NCI-H2196 treated with DMSO at 0.1 percent for 48 hours (cell line): ENCODE results near the gene ABCC8.

Source experiments
- DNase-seq: peaks from one replicate; lab custom pipeline; 2025; ENCODE audit not compliant: unreplicated experiment; lab: John Stamatoyannopoulos, UW

The ABCC8 gene

DNA sequence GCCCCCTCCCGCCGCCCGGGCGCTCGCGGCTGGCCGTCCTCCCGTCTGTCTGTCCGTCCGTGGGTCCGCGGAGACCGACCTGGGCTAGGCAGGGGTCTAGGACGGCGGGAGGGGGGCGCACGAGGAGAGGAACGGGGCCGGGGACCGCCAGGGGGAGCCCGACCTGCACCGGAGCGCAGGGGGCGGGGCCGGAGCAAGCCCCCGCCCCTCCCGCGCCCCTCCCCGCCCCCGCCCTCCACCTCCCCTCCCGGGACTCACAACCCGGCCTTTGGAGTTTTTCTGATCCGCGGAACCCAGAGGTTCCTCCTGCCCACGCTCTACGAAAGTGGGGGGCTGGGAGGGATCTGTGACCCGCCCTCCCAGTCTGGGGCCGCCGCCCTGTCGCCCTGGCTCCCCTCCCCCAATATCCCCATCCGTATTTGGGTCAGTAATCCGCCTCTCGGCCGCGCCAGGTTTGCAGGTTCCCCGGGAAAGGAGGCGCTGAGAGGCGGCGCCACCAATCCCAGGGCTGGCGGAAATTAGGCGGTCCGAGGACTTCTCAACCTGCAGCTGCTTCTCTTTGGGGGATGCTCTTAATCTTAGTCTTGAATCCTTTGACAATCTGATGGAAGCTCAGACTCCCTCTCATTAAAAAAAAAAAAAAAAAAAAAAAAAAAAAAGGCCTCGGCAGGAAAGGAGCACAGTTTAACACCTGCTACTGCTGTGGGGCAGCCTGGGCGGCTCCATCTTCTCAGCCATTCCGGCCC, 87.3 kb downstream of the ABCC8 start:
- peak; percentile 94 for DNase-seq

DNA sequence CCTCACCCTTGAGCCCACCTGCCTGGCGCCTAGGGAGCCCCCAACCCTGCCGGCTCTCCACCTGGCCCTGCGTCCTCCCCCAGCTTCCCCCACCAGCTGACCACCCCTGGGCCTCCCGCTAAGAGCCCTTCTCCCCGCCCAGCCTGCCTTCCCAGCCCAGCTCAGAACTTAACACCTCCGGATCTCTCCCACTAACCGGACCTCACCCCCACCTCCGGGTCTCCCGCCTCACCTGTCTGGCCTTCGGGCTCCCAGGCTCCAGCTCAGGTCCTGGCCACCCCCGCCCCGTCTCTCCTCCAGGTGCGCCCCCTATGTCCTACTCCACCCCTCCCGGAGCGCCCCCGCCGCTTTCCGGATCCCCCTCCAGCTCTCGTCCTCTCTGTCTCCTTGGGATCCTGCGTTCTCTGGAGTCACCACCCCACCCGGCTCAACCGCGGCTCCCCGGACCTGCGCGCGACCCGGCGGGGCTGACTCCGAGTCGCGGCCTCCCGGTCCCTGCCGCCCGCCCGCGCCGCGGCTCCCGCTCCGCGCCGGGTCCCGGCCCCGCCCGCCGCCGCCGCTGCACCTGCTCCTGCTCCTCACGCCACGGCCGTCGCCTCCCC, 87.9 kb downstream of the ABCC8 start, which contains the start of gene KCNJ11:
Gene KCNJ11 (minus strand): TSS at position 51 of the 602 bp plus-strand sequence. CDS start 568 bp downstream, outside the sequence.
- no peak for DNase-seq

DNA sequence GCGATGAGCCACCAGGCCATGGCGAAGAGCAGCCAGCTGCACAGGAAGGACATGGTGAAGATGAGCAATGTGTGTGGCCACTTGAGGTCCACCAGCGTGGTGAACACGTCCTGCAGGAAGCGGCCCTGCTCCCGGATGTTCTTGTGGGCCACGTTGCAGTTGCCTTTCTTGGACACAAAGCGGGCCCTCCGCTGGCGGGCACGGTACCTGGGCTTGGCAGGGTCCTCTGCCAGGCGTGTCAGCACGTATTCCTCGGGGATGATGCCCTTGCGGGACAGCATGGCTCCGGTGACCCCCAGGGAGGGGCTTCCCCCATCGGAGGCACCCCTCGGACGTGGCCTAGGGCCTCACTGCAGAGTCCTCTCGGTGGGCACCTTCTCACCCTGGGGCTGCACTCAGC, 88.8 kb downstream of the ABCC8 start:
- DNase-seq, result no peak

DNA sequence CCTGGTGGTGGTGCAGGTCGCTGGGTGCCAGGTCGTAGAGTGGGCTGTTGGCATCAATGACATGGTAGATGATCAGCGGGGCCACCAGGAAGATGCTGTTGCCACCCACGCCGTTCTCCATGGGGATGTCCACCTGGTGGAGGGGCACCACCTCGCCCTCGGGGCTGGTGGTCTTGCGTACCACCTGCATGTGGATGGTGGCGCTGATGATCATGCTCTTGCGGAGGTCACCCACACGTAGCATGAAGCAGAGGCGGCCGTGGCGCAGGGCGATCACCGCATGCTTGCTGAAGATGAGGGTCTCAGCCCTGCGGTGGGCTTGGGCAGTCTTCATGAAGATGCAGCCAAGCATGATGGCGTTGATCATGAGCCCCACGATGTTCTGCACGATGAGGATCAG, 89.4 kb downstream of the ABCC8 start:
- DNase-seq, result no peak

DNA sequence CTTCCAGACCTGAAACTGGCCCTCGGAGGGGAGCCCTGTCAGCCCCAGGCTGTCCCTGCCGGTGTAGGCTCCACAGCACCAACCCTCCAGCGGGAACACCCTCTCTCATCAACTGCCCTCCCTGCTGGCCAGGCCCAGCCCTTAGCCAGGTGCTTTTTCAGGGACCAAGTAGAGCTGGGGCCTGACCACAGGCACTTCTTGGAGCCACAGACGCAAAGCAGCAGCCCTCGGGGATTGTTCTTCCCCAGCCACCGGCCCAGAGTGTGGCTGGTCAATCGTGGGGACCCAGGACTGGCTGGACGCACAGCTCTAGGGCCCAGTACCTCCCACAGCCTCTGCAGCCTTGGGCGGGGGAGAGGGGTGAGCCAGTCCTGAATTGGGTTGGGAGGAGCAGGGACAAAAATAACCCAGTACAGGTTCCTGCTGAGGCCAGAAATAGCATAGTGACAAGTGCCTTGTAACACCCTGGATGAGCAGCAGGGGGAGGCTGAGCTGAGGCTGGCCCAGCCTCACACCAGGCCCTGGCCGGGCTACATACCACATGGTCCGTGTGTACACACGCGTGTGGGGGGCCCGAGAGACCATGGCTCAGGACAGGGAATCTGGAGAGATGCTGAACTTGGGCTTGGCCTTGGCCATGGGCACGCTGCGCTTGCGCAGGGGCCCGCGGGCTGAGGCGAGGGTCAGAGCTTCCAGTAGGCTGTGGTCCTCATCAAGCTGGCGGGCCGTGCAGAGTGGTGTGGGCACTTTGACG, 90.1 kb downstream of the ABCC8 start:
- DNase-seq, result no peak

DNA sequence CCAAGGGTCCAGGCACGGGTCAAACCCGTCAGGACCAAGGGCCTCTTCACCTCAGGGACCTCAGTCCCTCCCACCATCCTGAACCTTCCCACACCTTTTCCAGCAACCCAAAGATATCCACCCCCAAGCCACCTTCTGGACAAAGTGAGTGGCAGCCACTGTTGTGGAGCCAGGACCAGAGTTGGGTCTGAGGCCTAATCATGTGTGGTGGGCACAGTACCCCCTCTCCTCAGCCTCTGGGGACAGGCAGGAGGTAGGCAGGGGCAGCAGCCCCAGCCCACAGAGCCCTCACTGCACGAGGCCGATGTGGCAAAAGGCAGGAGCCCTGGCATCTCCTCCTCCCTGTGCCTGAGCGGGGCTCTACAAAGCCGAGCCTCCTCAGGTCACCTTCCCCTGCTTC, 90.7 kb downstream of the ABCC8 start:
- DNase-seq, result no peak

DNA sequence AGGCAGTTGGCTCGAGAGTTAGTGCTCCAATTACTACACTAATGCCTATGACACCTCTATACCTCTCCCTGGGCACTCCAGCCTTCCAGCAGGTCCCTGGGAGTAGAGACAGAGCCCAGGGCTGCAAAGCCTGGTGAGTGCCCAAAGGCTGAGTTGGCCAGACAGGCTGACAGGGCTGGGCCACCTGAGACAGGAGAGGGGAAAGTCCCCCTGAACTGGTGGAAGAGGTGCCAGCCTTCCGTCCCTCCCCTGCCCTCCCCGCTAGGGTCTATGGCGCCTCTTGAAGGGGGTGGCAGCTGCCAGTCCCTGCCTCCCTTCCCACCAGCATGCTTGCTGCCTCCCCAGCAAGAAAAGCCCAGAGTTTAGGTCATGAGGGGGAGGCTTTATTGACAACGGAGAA, 91.2 kb downstream of the ABCC8 start:
- DNase-seq, result no peak

DNA sequence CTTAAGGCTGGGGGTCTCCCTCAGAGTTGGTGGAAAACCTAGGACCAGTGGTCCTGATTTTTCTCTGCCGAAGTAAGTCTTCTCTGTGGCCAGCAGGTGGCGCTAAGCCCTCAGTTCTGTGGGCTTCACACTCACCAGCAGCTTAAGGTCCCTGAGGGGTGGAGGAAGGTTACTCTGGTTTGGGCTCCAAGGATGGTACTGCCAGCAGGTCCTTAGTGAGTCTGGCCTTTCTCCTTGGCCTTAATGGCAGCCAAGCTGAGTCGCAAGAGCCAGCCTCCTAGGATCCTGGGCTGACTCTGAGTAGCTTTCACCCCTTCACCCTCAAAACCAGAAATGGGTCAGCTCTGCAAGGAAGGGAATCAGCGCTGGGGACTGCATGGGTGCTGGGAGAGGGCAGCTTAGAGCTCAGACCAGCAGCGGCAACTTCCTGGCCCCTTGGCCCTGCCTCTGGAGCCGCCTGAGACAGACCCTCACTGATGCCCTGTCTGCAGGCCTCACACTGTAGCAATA, 92.6 kb downstream of the ABCC8 start:
- peak; percentile 47 for DNase-seq

DNA sequence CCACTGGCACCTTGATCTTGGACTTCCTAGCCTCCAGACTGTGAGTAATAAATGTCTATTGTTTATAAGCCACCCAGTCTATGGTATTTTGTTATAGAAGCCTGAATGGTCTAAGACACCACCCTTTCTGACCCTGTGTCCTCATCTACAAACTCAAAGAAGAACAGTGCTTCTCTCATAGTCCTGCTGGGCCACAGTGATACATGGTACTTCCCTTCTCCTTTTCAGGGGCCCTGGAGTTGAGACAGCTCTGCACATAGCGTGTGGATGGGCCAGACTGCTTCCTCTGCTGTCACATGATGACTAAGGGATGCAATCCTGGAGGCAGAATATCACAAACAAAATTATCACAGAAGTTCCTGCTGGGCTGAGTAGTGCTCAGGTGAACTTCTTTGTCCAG, 93.2 kb downstream of the ABCC8 start:
- no peak for DNase-seq

DNA sequence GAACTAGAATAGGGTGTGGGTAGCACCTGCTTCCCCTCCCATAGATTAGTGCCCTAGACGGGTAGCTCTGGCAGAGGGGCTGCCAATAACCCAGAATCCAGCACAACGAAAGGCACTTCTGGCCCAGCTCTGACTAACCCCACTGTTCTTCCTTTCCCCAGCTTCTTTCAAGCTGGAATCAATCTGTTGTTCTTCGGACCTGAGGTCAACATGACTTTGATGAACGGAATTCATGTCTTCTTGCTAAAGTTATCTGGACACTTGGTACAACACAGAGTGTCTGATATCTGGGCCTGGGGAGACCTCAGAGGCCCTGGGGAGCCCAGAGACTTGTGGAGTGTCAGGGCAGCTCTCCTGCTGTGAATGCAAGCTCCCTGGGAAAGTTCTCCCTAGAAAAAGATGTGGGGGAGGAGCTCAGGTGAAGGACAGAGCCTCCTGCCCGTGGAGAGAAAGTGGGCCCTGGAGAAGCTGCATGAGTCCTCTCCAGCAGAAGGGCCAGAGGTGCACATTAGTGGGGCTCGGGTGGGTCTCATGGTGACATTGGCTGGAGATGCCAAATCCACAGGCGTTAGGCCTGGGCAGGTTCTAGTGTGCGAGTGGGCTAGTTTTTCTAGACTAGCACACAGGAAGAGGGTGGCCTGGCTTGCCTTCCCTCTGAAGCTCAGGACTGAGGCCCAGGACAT, 94.5 kb downstream of the ABCC8 start:
- no peak for DNase-seq

DNA sequence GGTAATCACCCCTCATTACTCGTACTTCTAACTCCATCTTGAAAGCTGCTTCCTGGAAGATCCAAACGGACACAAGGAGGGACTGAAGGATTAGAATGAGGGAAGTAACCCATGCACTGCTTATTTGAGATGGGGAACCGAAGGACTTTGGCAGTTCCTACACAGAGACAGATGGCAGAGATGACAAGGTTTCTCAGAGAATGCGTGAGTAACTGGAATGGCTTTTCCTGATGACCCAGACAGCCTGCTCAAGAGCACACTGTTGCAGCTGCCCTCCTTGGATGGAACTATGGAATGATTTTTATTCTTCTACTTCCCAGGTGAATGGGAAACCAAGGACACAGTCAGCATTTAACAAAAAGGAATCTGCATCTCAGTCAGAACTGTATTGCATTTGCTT, 95.5 kb downstream of the ABCC8 start:
- DNase-seq, result no peak

DNA sequence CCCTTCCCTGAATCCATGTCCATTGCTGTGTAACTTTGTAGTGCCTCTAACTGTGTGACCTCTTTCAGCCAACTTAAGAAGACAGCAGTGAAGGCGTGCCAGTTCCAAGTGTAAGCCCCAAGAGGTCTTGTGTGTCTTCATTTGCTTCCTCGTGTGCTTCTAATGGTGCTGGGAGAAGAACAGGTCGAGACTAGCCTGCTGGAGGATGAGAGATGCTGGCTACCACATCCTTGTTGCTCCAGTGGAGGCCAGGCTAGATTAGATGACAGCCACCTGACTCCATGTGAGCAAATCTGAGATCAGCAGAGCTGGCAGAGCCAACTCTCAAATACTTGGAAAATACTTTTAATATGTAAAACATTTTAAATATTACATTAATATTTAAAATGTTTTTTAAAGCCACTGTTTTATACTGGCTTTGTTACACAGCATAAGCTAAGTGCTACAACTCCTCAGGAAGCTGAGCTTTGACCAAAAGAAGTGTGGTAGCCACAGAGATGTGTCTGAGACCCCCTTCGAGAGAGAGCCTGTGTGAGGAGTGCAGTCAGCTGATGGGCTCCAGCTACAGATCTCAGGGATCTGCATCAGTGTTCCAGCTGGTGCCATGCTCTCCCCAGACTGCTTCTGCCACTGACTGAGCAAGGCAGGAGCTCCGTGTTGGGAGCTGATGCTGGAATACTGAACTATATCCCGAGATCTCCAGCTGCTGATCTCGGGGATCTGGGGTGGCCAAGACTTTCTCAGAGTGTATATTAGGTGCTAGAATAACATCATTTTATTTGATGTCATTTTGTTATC, 97.1 kb downstream of the ABCC8 start:
- DNase-seq, result no peak

DNA sequence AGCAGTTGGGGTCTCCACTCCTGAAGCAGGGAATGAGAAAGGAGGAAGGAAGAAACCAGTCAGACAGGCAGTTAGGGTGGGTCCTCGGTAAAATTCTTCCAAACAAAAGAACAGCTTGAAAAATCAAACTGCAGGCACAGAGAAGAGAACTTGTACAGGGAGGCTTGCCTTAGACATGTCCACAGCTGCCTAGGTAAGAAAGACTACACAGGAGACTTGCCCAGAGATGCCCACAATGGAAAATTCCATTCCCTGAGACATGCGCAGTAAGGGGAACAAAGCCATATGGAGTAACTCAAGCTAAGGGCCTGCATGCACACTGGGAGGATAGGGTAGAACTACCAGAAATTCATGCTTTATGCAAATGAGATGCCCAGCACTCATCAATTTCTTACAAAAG, 98.0 kb downstream of the ABCC8 start:
- no peak for DNase-seq

DNA sequence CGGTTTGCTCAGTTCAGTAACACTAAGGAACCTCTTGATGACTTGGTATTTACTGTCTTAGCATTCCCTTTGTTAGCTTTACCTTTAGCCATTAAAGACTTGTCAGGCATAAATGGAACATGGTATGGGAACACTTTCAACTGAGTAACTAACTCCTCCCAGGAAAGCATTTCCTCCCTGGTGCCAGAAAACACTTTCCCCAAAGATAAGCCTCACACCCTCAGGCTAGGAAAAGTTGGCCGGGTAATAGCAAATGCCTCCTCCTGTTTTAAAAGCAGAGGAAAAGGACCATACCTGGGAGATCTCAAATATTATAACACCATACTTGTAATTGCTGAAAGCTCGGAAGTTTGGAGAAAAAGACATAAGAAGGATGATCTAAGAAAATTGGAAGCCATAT, 100.2 kb downstream of the ABCC8 start:
- no peak for DNase-seq

DNA sequence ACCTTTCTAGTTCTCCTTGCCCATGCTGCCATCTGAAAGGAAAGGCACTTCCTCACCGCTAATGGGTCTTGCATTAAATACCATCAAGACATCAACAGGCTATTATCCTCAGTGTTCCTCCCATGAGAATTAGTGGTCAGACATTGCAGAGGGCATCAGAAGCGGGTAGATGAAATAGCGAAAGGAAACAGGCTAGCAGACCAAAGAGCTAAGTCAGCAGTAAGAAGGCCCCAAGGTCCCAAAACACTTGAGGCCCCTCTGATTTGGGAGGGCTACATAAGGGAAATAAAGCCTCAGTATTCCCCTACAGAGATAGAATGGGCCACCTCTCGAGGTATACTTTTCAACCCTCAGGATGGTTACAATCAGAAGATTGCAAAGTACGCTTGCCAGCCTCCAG, 101.1 kb downstream of the ABCC8 start:
- no peak for DNase-seq

DNA sequence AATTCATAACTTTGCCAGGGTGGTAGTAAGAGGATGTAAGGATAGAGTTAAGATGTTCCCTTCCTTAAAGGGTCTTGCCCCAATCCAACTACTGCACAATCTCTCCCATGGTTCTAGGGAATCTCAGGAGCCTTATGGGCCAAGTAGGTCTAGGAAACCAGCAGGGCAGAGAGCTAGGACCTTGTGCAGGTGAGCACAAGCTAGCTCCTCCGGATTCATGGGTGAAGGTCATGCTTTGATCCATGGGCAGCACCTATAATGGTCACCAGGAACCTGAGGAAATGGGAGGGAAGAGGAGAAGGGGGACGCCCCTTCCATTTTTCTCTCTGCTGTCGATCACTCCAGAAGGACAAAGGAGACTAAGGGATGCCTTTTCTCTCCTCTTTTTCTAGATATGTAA, 105.0 kb downstream of the ABCC8 start:
- no peak for DNase-seq

DNA sequence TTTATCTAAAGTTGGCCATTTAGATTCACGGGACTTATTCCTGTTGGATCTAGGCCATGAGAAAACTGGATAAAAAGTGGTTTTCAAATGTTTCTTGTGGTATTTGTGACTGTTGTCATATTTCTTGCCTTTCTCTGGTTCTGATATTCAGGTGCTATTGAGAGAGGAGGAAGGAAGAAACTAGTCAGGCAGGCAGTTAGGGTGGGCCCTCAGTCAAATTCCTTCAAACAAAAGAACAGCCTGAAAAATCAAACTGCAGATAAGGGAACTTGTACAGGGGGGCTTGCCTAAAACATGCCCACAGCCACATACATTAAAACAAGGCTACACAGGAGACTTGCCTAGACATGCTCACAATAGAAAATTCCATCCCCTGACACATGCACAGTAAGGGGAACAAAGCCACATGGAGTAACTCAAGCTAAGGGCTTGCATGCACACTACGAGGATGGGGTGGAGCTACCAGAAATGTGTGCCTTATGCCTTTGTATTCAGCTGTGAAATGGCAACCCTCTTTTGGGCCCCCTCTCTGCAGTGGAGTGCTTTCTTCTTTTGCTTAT, 106.9 kb downstream of the ABCC8 start:
- DNase-seq, result no peak

DNA sequence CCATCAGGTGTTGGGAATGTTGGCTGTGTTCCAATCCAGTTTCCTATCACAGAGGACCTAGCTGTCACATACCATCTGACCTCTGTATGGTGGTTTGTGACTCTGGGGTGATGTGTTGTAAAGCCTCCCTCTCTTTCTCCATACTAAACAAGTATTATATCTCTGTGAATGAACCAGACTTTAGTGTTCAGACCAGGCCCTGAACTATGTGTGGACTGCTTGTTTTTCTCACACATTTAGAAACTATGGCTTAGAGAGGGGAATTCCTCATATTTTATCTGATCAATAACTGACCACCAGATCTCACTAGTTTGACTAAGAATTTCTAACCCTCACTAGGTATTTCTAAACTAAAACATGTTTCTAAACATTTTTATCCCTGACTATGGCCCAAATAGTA, 107.6 kb downstream of the ABCC8 start:
- no peak for DNase-seq

DNA sequence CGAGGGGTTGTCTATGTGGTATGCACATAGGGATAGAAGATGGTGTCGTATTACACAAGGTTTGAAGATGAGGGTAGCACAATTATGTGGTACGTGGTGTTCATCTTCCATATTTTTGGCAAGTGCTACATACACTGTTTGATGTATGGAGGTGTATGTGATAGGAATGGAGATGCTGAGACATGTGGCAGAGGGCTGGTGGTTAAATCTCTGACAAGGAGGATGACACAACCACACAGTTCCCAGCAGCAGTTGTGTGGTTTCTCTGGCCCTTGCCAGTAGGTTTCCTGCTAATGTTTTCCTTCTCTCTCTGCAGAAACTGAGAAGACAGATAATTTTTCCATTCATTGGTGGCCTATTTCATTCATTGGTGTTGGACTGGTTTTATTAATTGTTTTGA, 108.1 kb downstream of the ABCC8 start:
- no peak for DNase-seq

DNA sequence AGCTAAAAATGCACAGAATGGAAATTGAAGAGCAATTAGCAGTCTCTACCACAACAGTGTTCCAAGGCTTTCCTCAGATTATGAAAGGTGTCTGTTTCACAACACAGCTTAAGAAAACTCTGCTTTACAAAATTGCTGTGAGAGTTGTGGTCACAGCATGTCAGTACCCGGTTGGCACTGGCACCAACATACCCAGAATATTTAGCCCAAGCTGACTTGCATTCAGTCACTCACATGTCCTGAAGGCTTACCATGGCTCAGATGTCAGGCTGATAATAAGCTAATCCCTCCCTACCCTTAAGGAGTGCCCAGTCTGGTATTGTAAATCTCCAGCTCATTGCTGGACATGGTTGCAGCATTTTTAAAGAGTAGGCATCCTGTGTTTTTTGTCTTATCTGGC, 110.2 kb downstream of the ABCC8 start:
- DNase-seq, result no peak
